PFSK-1 (cell line): ENCODE data around the gene SRSF10. TPM values are rescaled to one million over a fixed set of nuclear protein-coding genes. Genes with fewer than 3 reads are reported as not detected.

Experiments used
- FOXP2 ChIP-seq: optimal IDR thresholded peaks from 2 replicates; pipeline ENCODE3; 2011; ENCODE audit warnings: borderline replicate concordance, control low read depth, inconsistent platforms; ENCODE audit not compliant: insufficient read depth; ENCODE audit errors: extremely low read length, extremely low read depth
- POLR2AphosphoS5 ChIP-seq: IDR thresholded peaks from 2 replicates; pipeline ENCODE4 v1.6.1; 2012; ENCODE audit warnings: low read depth, mild to moderate bottlenecking, control low read depth, low read length, moderate library complexity
- SIN3A ChIP-seq: IDR thresholded peaks from 2 replicates; pipeline ENCODE4 v1.6.1; 2012; ENCODE audit warnings: mild to moderate bottlenecking, low read length, moderate library complexity, borderline replicate concordance; ENCODE audit not compliant: insufficient read depth
- TAF1 ChIP-seq: IDR thresholded peaks from 2 replicates; pipeline ENCODE4 v1.6.1; 2012; ENCODE audit warnings: low read length, control low read depth, borderline replicate concordance; ENCODE audit not compliant: insufficient read depth
- polyA plus RNA-seq: library from polyadenylated mRNA; unstranded; fragments of >200 nt; gene quantifications from one replicate; pipeline ENCODE4 v1.2.1, GENCODE V29; 2012; ENCODE audit warnings: low read depth, missing spikeins; ENCODE audit not compliant: insufficient read length
- TF ChIP-seq, protein P1 (sequence below), 2 experiments: IDR thresholded peaks; 2 replicates each; pipeline versions ENCODE4 v1.6.1 to v1.8.0; 2011 to 2012; ENCODE audit warnings: low read depth in 2 of 2, low read length in 2 of 2, control low read depth in 1 of 2, inconsistent platforms in 1 of 2, mild to moderate bottlenecking in 1 of 2, moderate library complexity in 1 of 2; ENCODE audit not compliant: insufficient read depth in 1 of 2

The SRSF10 gene
- 66.5 TPM for polyA plus RNA-seq

DNA sequence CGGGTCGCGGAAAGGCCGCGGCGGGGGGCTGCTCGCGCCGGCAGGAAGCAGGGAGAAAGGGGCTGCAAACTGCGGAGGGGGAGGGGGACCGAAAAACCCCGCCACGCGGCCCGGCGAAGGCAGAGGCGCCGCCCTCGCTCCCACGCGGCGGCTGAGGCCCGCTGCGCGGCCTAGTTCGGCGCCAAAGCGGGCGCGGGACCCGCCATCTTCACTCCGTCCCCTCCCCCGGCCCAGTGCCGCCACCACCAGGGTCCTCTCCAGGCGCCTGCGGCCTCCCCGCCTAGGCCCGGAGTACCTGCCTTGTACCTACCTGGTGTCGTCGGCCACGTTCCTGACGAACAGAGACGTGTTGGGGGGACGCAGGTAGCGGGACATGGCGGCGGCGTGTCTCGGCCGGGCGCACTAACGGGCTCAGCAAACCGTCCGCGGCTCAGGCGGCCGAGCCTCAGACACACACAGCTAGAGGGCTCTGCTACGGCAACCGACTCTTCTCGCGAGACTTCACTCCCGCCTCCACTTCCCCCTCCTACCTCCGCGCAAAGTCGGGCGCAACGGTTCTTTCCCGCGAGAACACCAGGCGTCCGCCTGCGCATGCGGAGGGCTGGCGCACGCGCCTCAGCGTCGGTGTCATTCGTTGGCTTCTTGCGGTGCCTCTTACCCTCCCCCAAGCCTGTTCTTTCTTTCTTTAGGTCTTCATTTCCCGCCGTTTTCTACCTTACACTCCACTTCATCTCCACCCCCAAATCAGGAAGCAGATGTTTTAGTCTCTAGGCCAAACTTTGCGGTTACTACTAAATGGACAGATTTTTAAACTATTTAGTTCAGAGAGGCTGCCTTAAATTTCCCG is at the start of gene SRSF10:
Gene SRSF10 (minus strand): TSS at position 447 of the 847 bp plus-strand sequence. CDS start 72 bp downstream, at position 375.
- peak; percentile 67; the same call in 1 of the 2 replicates for TF ChIP-seq SIN3A
- TF ChIP-seq TAF1: peak; percentile 77; the same call in 1 of the 2 replicates
- peak; percentile 67 for TF ChIP-seq FOXP2
- TF ChIP-seq, protein P1, sequence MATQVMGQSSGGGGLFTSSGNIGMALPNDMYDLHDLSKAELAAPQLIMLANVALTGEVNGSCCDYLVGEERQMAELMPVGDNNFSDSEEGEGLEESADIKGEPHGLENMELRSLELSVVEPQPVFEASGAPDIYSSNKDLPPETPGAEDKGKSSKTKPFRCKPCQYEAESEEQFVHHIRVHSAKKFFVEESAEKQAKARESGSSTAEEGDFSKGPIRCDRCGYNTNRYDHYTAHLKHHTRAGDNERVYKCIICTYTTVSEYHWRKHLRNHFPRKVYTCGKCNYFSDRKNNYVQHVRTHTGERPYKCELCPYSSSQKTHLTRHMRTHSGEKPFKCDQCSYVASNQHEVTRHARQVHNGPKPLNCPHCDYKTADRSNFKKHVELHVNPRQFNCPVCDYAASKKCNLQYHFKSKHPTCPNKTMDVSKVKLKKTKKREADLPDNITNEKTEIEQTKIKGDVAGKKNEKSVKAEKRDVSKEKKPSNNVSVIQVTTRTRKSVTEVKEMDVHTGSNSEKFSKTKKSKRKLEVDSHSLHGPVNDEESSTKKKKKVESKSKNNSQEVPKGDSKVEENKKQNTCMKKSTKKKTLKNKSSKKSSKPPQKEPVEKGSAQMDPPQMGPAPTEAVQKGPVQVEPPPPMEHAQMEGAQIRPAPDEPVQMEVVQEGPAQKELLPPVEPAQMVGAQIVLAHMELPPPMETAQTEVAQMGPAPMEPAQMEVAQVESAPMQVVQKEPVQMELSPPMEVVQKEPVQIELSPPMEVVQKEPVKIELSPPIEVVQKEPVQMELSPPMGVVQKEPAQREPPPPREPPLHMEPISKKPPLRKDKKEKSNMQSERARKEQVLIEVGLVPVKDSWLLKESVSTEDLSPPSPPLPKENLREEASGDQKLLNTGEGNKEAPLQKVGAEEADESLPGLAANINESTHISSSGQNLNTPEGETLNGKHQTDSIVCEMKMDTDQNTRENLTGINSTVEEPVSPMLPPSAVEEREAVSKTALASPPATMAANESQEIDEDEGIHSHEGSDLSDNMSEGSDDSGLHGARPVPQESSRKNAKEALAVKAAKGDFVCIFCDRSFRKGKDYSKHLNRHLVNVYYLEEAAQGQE (IDR thresholded peaks at IDR 0.05; ENCODE audit: insufficient read depth in 1 of 2, low read depth in 2 of 2, low read length in 2 of 2): no peak
- peak; percentile 96 for TF ChIP-seq POLR2AphosphoS5

DNA sequence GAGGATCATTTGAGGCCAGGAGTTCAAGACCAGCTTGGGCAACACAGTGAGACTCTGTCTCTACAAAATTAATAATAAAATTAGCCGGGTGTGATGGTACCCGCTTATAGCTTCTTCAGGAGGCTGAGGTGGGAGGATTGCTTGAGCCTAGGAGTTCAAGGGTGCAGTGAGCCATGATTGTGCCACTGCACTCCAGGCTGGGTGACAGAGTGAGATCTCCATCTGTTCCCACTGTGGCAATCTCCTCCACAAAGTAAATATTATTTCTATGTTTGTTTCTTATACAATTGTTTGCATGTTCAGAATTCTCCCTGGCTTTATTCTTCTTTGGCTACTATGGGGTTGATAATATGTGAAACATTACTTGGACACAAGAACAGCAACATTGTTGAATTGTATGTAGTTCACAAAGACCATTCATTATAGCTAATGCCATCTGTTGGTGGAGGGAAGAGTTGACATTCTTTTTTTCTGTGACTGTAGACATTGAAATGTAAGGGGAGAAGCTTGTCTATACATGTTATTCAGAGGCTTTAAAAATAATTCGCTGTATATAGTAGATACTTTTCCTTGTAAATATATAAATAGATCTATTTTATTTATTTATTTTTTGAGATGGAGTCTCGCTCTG is 47.8 kb upstream of the SRSF10 start:
- TF ChIP-seq, protein P1 (IDR thresholded peaks at IDR 0.05; ENCODE audit: insufficient read depth in 1 of 2, low read depth in 2 of 2, low read length in 2 of 2): no peak
- TF ChIP-seq SIN3A (no peak), TAF1 (no peak), POLR2AphosphoS5 (no peak), FOXP2 (no peak)

DNA sequence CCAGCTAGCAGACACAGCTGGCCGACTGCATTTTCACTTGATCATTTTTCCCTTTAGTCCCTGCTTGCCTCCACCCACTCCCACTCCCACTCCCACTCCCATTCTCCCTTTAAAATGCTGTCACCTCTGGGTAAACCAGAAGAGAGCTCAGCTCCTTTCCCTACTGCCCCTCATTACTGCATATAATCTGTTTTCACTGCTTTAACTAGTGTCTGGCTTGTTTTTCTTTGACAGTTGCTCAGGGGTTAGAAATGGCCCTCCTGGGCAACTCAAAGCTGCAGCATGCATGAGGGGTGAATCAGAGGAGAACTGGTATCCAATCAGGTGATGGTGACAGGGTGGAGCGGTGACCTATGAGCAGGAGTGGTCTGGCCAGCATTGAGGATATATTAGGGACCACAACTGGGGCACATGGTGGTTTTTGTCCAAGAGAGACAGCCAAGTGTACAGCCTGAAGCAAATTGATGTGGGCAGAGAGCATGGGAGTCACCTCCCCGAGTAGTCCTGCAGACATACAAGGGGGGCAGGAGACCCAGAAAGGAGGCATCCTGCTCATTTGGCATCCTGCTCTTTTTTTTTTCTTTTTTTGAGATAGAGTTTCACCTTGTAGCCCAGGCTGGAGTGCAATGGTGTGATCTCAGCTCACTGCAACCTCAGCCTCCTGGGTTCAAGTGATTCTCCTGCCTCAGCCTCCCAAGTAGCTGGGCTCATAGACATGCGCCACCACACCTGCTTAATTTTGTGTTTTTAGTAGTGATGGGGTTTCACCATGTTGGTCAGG is 42.6 kb upstream of the SRSF10 start:
- TF ChIP-seq TAF1: no peak
- TF ChIP-seq SIN3A: no peak
- TF ChIP-seq, protein P1 (IDR thresholded peaks at IDR 0.05; ENCODE audit: insufficient read depth in 1 of 2, low read depth in 2 of 2, low read length in 2 of 2): no peak
- no peak for TF ChIP-seq POLR2AphosphoS5

DNA sequence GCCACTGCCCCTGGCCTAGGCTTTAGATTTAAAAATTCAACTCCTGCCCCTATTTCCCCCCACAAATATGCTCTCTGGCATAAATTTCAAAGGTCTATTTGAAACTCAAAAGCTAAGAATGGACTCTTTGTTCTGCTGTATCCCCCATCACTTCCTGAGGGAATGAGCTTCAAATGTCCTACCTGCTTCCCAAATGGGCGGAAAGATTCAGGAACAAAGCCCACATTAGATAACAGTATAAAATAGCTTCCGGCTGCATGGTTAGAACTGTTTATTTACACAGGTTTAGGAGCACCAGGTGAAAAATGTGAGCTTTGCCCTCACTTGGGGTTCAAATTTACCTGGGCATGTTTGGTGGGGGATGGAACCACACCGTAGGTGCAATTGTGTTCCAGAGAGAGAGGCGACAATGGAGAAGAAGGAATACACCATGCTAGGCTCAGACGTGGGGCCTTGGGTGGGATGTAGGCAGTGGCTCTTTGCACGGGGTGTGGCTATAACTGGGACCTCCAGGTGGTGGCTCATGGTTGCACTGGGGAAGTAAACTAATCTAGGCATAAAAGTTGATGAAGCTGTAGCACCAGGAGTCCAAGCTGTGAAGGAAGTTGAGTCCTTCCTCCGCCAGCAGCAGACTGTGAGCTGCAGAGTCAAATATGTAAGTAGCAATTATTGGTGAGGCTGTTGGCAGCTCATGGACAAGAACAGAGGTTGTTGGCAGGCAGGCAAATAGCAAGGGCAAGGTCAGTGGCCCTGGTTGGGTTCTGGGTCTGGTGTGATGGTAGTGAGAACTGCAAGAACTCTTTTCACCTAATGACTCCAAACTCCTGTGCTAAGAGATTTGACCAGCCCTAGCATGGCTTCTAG is 41.5 kb upstream of the SRSF10 start:
- no peak for TF ChIP-seq TAF1
- TF ChIP-seq, protein P1 (IDR thresholded peaks at IDR 0.05; ENCODE audit: insufficient read depth in 1 of 2, low read depth in 2 of 2, low read length in 2 of 2): no peak
- no peak for TF ChIP-seq FOXP2
- TF ChIP-seq POLR2AphosphoS5: no peak
- no peak for TF ChIP-seq SIN3A
